ENCODE measurements around the gene ZEB2. TPM values are rescaled to one million over a fixed set of nuclear protein-coding genes. Genes with fewer than 3 reads are reported as not detected.

ZEB2 gene
- total and polyA plus RNA-seq, 2 donors (not counting 3 experiments of a cell fraction or from before 2014, with no cell fraction given), result 17.9 to 49.6 TPM

DNA sequence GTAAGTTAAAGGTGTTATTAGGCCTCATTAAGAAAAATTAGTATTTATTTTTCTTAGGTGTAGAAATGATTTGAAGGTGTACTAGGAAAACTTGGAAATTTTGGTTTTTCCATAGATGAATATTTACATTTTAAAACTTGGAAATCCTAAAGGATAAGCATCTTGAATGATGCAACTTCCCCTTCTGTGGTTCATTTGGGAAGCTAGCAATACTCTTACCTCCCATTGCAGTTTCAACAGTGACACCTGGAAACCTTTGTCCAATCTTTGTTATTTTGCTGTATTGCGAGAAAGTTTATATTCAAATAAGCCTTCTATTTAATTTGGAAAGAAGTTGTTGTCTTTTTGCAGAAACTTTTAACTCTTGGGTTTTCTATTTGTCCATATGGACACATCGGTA is 68.5 kb downstream of the ZEB2 start:
- H3K9me1 ChIP-seq (replicated peaks; ENCODE audit: control insufficient read depth, extremely low read depth, insufficient read depth, low read length), result no peaks in the 10 kb centered on the region
- H3K27me3 ChIP-seq (ENCODE audit: control insufficient read depth in 2 of 2, insufficient read depth in 2 of 2, low read length in 2 of 2), result no peaks in the 10 kb centered on the region
- no peak overlapping the region for H3K9ac ChIP-seq (replicated peaks; ENCODE audit: extremely low read depth, insufficient read depth, low read length)
- H2AFZ ChIP-seq (ENCODE audit: low read depth, low read length), result no peak overlapping the region
- TF ChIP-seq FOS (IDR thresholded peaks at IDR 0.05; ENCODE audit: borderline replicate concordance, insufficient read depth, low read length) (no peak), JUN (IDR thresholded peaks at IDR 0.05; ENCODE audit: borderline replicate concordance, insufficient read depth, insufficient read length, low read depth) (no peak), CTCF (IDR thresholded peaks at IDR 0.05; ENCODE audit: extremely low read depth in 1 of 2, insufficient read depth in 1 of 2, low read depth in 1 of 2, low read length in 2 of 2) (no peak), POLR2A (IDR thresholded peaks at IDR 0.05; ENCODE audit: low read depth, low read length) (no peak), GATA2 (IDR thresholded peaks at IDR 0.05; ENCODE audit: insufficient read depth, insufficient read length, low read depth, low read length) (no peak), MAX (IDR thresholded peaks at IDR 0.05; ENCODE audit: insufficient read depth, insufficient read length) (no peak), POLR2AphosphoS5 (IDR thresholded peaks at IDR 0.05; ENCODE audit: insufficient read depth, low read depth, low read length) (no peak), MYC (IDR thresholded peaks at IDR 0.05; ENCODE audit: low read depth, low read length) (no peak), EZH2 (IDR thresholded peaks at IDR 0.05; ENCODE audit: borderline replicate concordance, low read depth, low read length, severe bottlenecking) (no peak)
- H3K36me3 ChIP-seq (ENCODE audit: control insufficient read depth in 2 of 2, extremely low read depth in 1 of 2, insufficient read depth in 2 of 2, low read length in 2 of 2), result no peaks in the 10 kb centered on the region
- peak overlapping the region; percentile 92 for H3K27ac ChIP-seq (ENCODE audit: insufficient read depth, low read depth, low read length)
- H3K4me3 ChIP-seq (replicated peaks in 1 of 3; ENCODE audit: insufficient read depth in 1 of 3, low read depth in 1 of 3, low read length in 3 of 3), result no peak overlapping the region
- CTCF ChIA-PET, result interaction anchor here (1.3 to 3.8 kb wide), 2 partner anchors 13 to 30 kb away, joined by 3 to 29 read pairs; no protein-coding TSS in a partner anchor
- POLR2A ChIA-PET, result no interaction called here
- no TSS peak for BruUV-seq (replicated peaks)
- no peaks in the 10 kb centered on the region for H3K9me3 ChIP-seq (replicated peaks; ENCODE audit: control insufficient read depth, insufficient read depth, low read length)
- FAIRE-seq (no peak), DNase-seq (ENCODE audit: low read depth, low spot score) (no peak)
- dilution Hi-C loops (cut with MboI; ENCODE audit: extremely low pct_ligation_motif_present, low sequenced_read_pairs), result no loop called here
- intact Hi-C loops (cut with micrococcal nuclease), result loop anchor here (10.0 kb wide), 1 partner anchor 553 kb away; no protein-coding TSS in a partner anchor
- peaks cover 14% of the 10 kb centered on the region for H3K79me2 ChIP-seq (ENCODE audit: control insufficient read depth, insufficient read depth, low read length)
- peaks cover 47% of the 10 kb centered on the region for H3K4me1 ChIP-seq (ENCODE audit: control insufficient read depth, extremely low read depth, insufficient read depth, low read length)
- peak overlapping the region; percentile 97 for H3K4me2 ChIP-seq (ENCODE audit: insufficient read depth, low read length)
- H4K20me1 ChIP-seq (replicated peaks; ENCODE audit: control insufficient read depth, extremely low read depth, insufficient read depth, low read length), result no peaks in the 10 kb centered on the region

All from endothelial cell of umbilical vein (primary cell).